WTC11 (cell line): Measurements from ENCODE around the gene S100A2. TPM values are rescaled to one million over a fixed set of nuclear protein-coding genes. Genes with fewer than 3 reads are reported as not detected.

Experiments
- ATAC-seq: fragments of 200-7000 bp; cut with Tn5 transposase; 2 replicates; pipeline ENCODE4 v1.10.0; 2021; ENCODE audit warnings: mild to moderate bottlenecking, moderate library complexity
- Bru-seq: library from RNA; stranded (reverse); fragments of 400-500 nt; gene quantifications from one replicate; lab custom pipeline; 2021; lab: Mats Ljungman, UMichigan
- CTCF ChIA-PET: fragments of 300-600 bp; sonication (Branson Sonifier 250); formaldehyde crosslinking; loops from one replicate; lab custom pipeline; 2021; ENCODE audit warnings: antibody characterized with exemption; lab: Charles Lee
- POLR2A ChIA-PET: fragments of 350-600 bp; sonication (Branson Sonifier 250); formaldehyde crosslinking; loops from one replicate; lab custom pipeline; 2021; ENCODE audit warnings: antibody characterized with exemption; lab: Charles Lee
- DNase-seq: peaks from one replicate; pipeline ENCODE4 v3.0.0; 2021; ENCODE audit warnings: low spot score
- H3K27ac Mint-ChIP-seq: 2 replicates; pipeline ENCODE4 v1.8.0; 2021; ENCODE audit warnings: mixed read lengths
- H3K27me3 Mint-ChIP-seq: 2 replicates; pipeline ENCODE4 v1.8.0; 2021; ENCODE audit warnings: low read depth, mild to moderate bottlenecking, moderate library complexity, mixed read lengths
- H3K36me3 Mint-ChIP-seq: 2 replicates; pipeline ENCODE4 v1.8.0; 2021; ENCODE audit warnings: mixed read lengths
- H3K4me1 Mint-ChIP-seq: 2 replicates; pipeline ENCODE4 v1.8.0; 2022; ENCODE audit warnings: mixed read lengths
- H3K4me3 Mint-ChIP-seq: 2 replicates; pipeline ENCODE4 v1.8.0; 2021; ENCODE audit warnings: mild to moderate bottlenecking, moderate library complexity, mixed read lengths
- H3K9me3 Mint-ChIP-seq: 2 replicates; pipeline ENCODE4 v1.8.0; 2021; ENCODE audit warnings: mixed read lengths
- ATF3 ChIP-seq: sonication (generic); formaldehyde crosslinking; conservative IDR thresholded peaks from 2 replicates; pipeline ENCODE4 v1.8.1; 2022; ENCODE audit warnings: mild to moderate bottlenecking, missing genetic modification reagents
- FOXJ3 ChIP-seq: sonication (generic); formaldehyde crosslinking; IDR thresholded peaks from 2 replicates; pipeline ENCODE4 v1.9.0; 2021; ENCODE audit warnings: missing genetic modification reagents, mild to moderate bottlenecking, borderline replicate concordance
- FOXP1 ChIP-seq: sonication (generic); formaldehyde crosslinking; IDR thresholded peaks from 2 replicates; pipeline ENCODE4 v1.8.0; 2022; ENCODE audit warnings: missing genetic modification reagents, mild to moderate bottlenecking, moderate library complexity, borderline replicate concordance
- FOXP4 ChIP-seq: sonication (generic); formaldehyde crosslinking; IDR thresholded peaks from 2 replicates; pipeline ENCODE4 v1.8.0; 2022; ENCODE audit warnings: mild to moderate bottlenecking, missing genetic modification reagents
- GRHL2 ChIP-seq: fragments of 250-450 bp; sonication (Bioruptor Pico); IDR thresholded peaks from 2 replicates; pipeline ENCODE4 v1.8.0; 2022; ENCODE audit warnings: mild to moderate bottlenecking, moderate library complexity; ENCODE audit not compliant: insufficient replicate concordance, severe bottlenecking
- HMGA2 ChIP-seq: fragments of 250-450 bp; sonication (Bioruptor Pico); IDR thresholded peaks from 2 replicates; pipeline ENCODE4 v1.4.0; 2021; ENCODE audit warnings: mild to moderate bottlenecking, moderate library complexity
- IRF2 ChIP-seq: sonication (generic); formaldehyde crosslinking; IDR thresholded peaks from 2 replicates; pipeline ENCODE4 v1.8.0; 2022; ENCODE audit warnings: low read depth, missing genetic modification reagents, borderline replicate concordance
- KAT7 ChIP-seq: sonication (generic); formaldehyde crosslinking; IDR thresholded peaks from 2 replicates; pipeline ENCODE4 v1.8.1; 2023; ENCODE audit warnings: missing genetic modification reagents, mild to moderate bottlenecking, borderline replicate concordance
- MAX ChIP-seq: sonication (generic); formaldehyde crosslinking; IDR thresholded peaks from 2 replicates; pipeline ENCODE4 v1.8.0; 2022; ENCODE audit warnings: mild to moderate bottlenecking, missing genetic modification reagents
- MLX ChIP-seq: sonication (generic); formaldehyde crosslinking; IDR thresholded peaks from 2 replicates; pipeline ENCODE4 v1.8.1; 2023; ENCODE audit warnings: mild to moderate bottlenecking, missing genetic modification reagents, moderate library complexity
- NFE2L1 ChIP-seq: sonication (generic); formaldehyde crosslinking; IDR thresholded peaks from 2 replicates; pipeline ENCODE4 v1.8.1; 2023; ENCODE audit warnings: missing genetic modification reagents
- NFYB ChIP-seq: sonication (generic); formaldehyde crosslinking; conservative IDR thresholded peaks from 2 replicates; pipeline ENCODE4 v1.8.0; 2022; ENCODE audit warnings: low read depth, missing genetic modification reagents
- NR1H2 ChIP-seq: sonication (generic); formaldehyde crosslinking; IDR thresholded peaks from 2 replicates; pipeline ENCODE4 v1.9.0; 2021; ENCODE audit warnings: mild to moderate bottlenecking, moderate library complexity, missing genetic modification reagents
- OVOL2 ChIP-seq: fragments of 250-450 bp; sonication (Bioruptor Pico); IDR thresholded peaks from 2 replicates; pipeline ENCODE4 v1.9.0; 2021; ENCODE audit warnings: mild to moderate bottlenecking, borderline replicate concordance
- PREB ChIP-seq: sonication (generic); formaldehyde crosslinking; IDR thresholded peaks from 2 replicates; pipeline ENCODE4 v1.8.1; 2022; ENCODE audit warnings: mild to moderate bottlenecking, missing genetic modification reagents, moderate library complexity, borderline replicate concordance
- SOX15 ChIP-seq: fragments of 250-450 bp; sonication (Bioruptor Pico); IDR thresholded peaks from 2 replicates; pipeline ENCODE4 v1.9.0; 2021; ENCODE audit warnings: mild to moderate bottlenecking
- STAT6 ChIP-seq: sonication (generic); formaldehyde crosslinking; conservative IDR thresholded peaks from 2 replicates; pipeline ENCODE4 v1.8.1; 2023; ENCODE audit warnings: mild to moderate bottlenecking, low read depth, missing genetic modification reagents, moderate library complexity
- TEAD1 ChIP-seq: sonication (generic); formaldehyde crosslinking; IDR thresholded peaks from 2 replicates; pipeline ENCODE4 v1.8.0; 2022; ENCODE audit warnings: mild to moderate bottlenecking, missing genetic modification reagents
- USF2 ChIP-seq: sonication (generic); formaldehyde crosslinking; IDR thresholded peaks from 2 replicates; pipeline ENCODE4 v1.8.1; 2023; ENCODE audit warnings: mild to moderate bottlenecking, missing genetic modification reagents, moderate library complexity
- ZNF263 ChIP-seq: sonication (generic); formaldehyde crosslinking; IDR thresholded peaks from 2 replicates; pipeline ENCODE4 v1.8.1; 2022; ENCODE audit warnings: low read depth, mild to moderate bottlenecking, moderate library complexity, missing genetic modification reagents
- ZNF416 ChIP-seq: fragments of 250-450 bp; sonication (Bioruptor Pico); IDR thresholded peaks from 2 replicates; pipeline ENCODE4 v1.9.0; 2021; ENCODE audit warnings: mild to moderate bottlenecking, inconsistent platforms
- long read RNA-seq, 3 experiments: library from RNA in 1 of 3; library from capped mRNA in 1 of 3; library from polyadenylated mRNA in 1 of 3; unstranded in 2 of 3; stranded (forward) in 1 of 3; transcript quantifications; one replicate each; pipeline ENCODE4 v2.0.0, GENCODE V29; 2021
- total RNA-seq: library from RNA; stranded (reverse); gene quantifications from 3 replicates; pipeline ENCODE4 v1.2.3, GENCODE V29; 2021

Gene S100A2
- total RNA-seq (0.74 to 1.6 TPM (median 0.80 TPM) in 3 replicates), Bru-seq, nascent RNA (percentile 16 among the genes with signal in this experiment)
- long read RNA-seq, experiment 1, partial matches to known transcripts = 0 of 2 reads
- long read RNA-seq, experiment 1, other reads (novel, unspliced or antisense) = 1 of 2 reads
- long read RNA-seq, experiment 2 = 0 reads
- long read RNA-seq, experiment 3 = 0 reads

- no peak for DNase-seq
- no peak within 1 kb of the TSS for H3K4me3 Mint-ChIP-seq
- POLR2A ChIA-PET = interaction anchor here (0.6 kb wide), 1 partner anchor 40 kb away, joined by 3 read pairs; no protein-coding TSS in a partner anchor
These were observed at the start of gene S100A2 for GRCh38 chr1:153565529-153566374. Gene S100A2 (minus strand): TSS chr1:153565844. CDS start chr1:153563877, 1,967 bp downstream.

GRCh38 chr1:153615406-153615805 lies 49.8 kb upstream of the S100A2 start:
- H3K4me1 Mint-ChIP-seq = peaks cover 36% of the 10 kb centered on the region
- ChIA-PET CTCF (interaction anchor here (1.2 to 14.4 kb wide), 9 partner anchors 13 to 260 kb away, joined by 4 to 230 read pairs (median 7); partner anchors contain the start of genes CHTOP, S100A1, S100A13 and S100A2), POLR2A (interaction anchor here (0.5 to 1.7 kb wide), 3 partner anchors 10 to 43 kb away, joined by 3 to 15 read pairs (median 5); partner anchors contain the start of gene S100A13)
- no peaks in the 10 kb centered on the region for H3K9me3 Mint-ChIP-seq
- peaks cover 8% of the 10 kb centered on the region for H3K36me3 Mint-ChIP-seq
- no peak for DNase-seq
- no peak overlapping the region for H3K27ac Mint-ChIP-seq
- H3K27me3 Mint-ChIP-seq = no peaks in the 10 kb centered on the region; the same call in 1 of the 2 replicates
- H3K4me3 Mint-ChIP-seq = no peak overlapping the region
- no peak for ATAC-seq
- TF ChIP-seq MAX (CRISPR knock-in tag) (no peak), ATF3 (no peak), FOXP1 (CRISPR knock-in tag) (no peak), PREB (CRISPR knock-in tag) (no peak), TEAD1 (CRISPR knock-in tag) (no peak), SOX15 (CRISPR knock-in tag) (no peak), OVOL2 (CRISPR knock-in tag) (no peak), ZNF416 (CRISPR knock-in tag) (no peak), USF2 (no peak), MLX (CRISPR knock-in tag) (no peak)

More at GRCh38 chr1:153565529-153566374, at the start of gene S100A2:
- ATAC-seq = no peak
- Mint-ChIP-seq H3K27ac (peak within 1 kb of the TSS; percentile 85), H3K9me3 (no peaks in the 10 kb centered on the region), H3K27me3 (no peaks in the 10 kb centered on the region), H3K36me3 (no peaks in the 10 kb centered on the region), H3K4me1 (peaks cover 33% of the 10 kb centered on the region)
- no peak for TF ChIP-seq NFE2L1 (CRISPR knock-in tag)
- TF ChIP-seq NFYB (CRISPR knock-in tag) = no peak
- no peak for TF ChIP-seq GRHL2 (CRISPR knock-in tag)
- TF ChIP-seq FOXJ3 (CRISPR knock-in tag) = no peak
- TF ChIP-seq KAT7 (CRISPR knock-in tag) = no peak
- no peak for TF ChIP-seq IRF2 (CRISPR knock-in tag)
- no peak for TF ChIP-seq NR1H2 (CRISPR knock-in tag)
- no peak for TF ChIP-seq HMGA2 (CRISPR knock-in tag)
- TF ChIP-seq ZNF263 (CRISPR knock-in tag) = no peak
- TF ChIP-seq MLX (CRISPR knock-in tag) = no peak
- TF ChIP-seq STAT6 (CRISPR knock-in tag) = no peak
- no peak for TF ChIP-seq FOXP4 (CRISPR knock-in tag)
- CTCF ChIA-PET = interaction anchor here (0.6 to 2.2 kb wide), 14 partner anchors 15 to 213 kb away, joined by 3 to 33 read pairs (median 5); partner anchors contain the start of genes CHTOP, S100A13, S100A14 and S100A4
